Gastrocnemius medialis (tissue), 4 donors: ENCODE results near the gene GAB2. TPM values are rescaled to one million over a fixed set of nuclear protein-coding genes. Genes with fewer than 3 reads are reported as not detected.

Experiments
- ATAC-seq, 2 donors: fragments of 150-250 bp; one replicate each; pipeline ENCODE4 v1.9.1; 2016
- DNase-seq, 2 donors: peaks; one replicate each; pipeline ENCODE4 v3.0.0-alpha.2; 2019
- H3K27ac ChIP-seq, 4 donors: fragments of 200-600 bp; sonication (generic); 1 replicate in 1 of 4; 2 replicates in 3 of 4; pipeline ENCODE4 v1.5.1; 2016 to 2018; ENCODE audit warnings: mild to moderate bottlenecking in 2 of 4, moderate library complexity in 1 of 4
- H3K27me3 ChIP-seq, 3 donors: fragments of 200-600 bp; sonication (generic) in 2 of 3; 1 replicate in 1 of 3; 2 replicates in 2 of 3; pipeline versions ENCODE4 v1.5.1 to v1.6.0; 2016 to 2019; ENCODE audit warnings: mild to moderate bottlenecking in 1 of 3, moderate library complexity in 1 of 3
- H3K36me3 ChIP-seq, 2 donors: fragments of 200-600 bp; sonication (generic) in 1 of 2; one replicate each; pipeline ENCODE4 v1.5.1; 2017 to 2018
- H3K4me1 ChIP-seq, 2 donors: fragments of 200-600 bp; sonication (generic) in 1 of 2; one replicate each; pipeline ENCODE4 v1.5.1; 2016 to 2017; ENCODE audit warnings: mild to moderate bottlenecking in 2 of 2
- H3K4me3 ChIP-seq, 4 donors: fragments of 200-600 bp; sonication (generic) in 3 of 4; 1 replicate in 1 of 4; 2 replicates in 3 of 4; pipeline ENCODE4 v1.5.1; 2016 to 2019; ENCODE audit warnings: mild to moderate bottlenecking in 2 of 4
- H3K9me3 ChIP-seq, 3 donors: fragments of 200-600 bp; sonication (generic) in 2 of 3; 1 replicate in 1 of 3; 2 replicates in 2 of 3; pipeline ENCODE4 v1.5.1; 2016 to 2019
- CTCF ChIP-seq, 5 experiments: fragments of 450-650 bp in 3 of 5; fragments of 200-600 bp in 2 of 5; sonication (generic) in 2 of 5; IDR thresholded peaks in 4 of 5; conservative IDR thresholded peaks in 1 of 5; 1 replicate in 4 of 5; 2 replicates in 1 of 5; pipeline ENCODE4 v1.5.1; 2016 to 2019; ENCODE audit warnings: antibody characterized with exemption in 5 of 5, mild to moderate bottlenecking in 3 of 5, moderate library complexity in 3 of 5
- POLR2A ChIP-seq, 2 donors: fragments of 450-650 bp; IDR thresholded peaks; one replicate each; pipeline ENCODE4 v1.6.1; 2017; ENCODE audit warnings: antibody characterized with exemption in 2 of 2, mild to moderate bottlenecking in 2 of 2, moderate library complexity in 2 of 2
- in situ Hi-C, 4 donors: fragments of 200-750 bp; cut with MboI; loops; one replicate each; pipeline versions ENCODE4 v1.15.0 to v1.8.0; 2017; ENCODE audit warnings: low sequenced_read_pairs in 4 of 4
- intact Hi-C: fragments of 100-400 bp; cut with DNase I; formaldehyde crosslinking; loops from one replicate; pipeline ENCODE4 v1.15.1; 2023; ENCODE audit warnings: low total_unique reads
- total RNA-seq, 4 donors: library from RNA; depleted of rRNA; stranded (reverse); fragments of >200 nt; gene quantifications; one replicate each; pipeline versions ENCODE4 v1.1.0 to v1.2.3, GENCODE V29; 2016

Gene GAB2
- total RNA-seq, 4 donors from 2014 or later: 4.9 to 68.0 (median 25.8) TPM

GRCh38 chr11:78345450-78345849 is 72.2 kb downstream of the GAB2 start:
- no peak for ATAC-seq
- intact Hi-C loops (no loop called here), in situ Hi-C loops (no loop called here)
- Histone ChIP-seq H3K4me1 (peaks cover 17 to 26% of the 10 kb centered on the region in 2 donors), H3K36me3 (no peaks in the 10 kb centered on the region), H3K4me3 (no peak overlapping the region), H3K27me3 (no peaks in the 10 kb centered on the region), H3K9me3 (no peaks in the 10 kb centered on the region), H3K27ac (no peak overlapping the region)
- DNase-seq: no peak
- TF ChIP-seq POLR2A (IDR thresholded peaks at IDR 0.05): no peak
- no peak for TF ChIP-seq CTCF (IDR thresholded peaks at IDR 0.05 in 4 of 5, conservative IDR thresholded peaks at IDR 0.05 in 1 of 5)

GRCh38 chr11:78344676-78345075 is 72.9 kb downstream of the GAB2 start:
- H3K9me3 ChIP-seq: no peaks in the 10 kb centered on the region
- TF ChIP-seq POLR2A (IDR thresholded peaks at IDR 0.05) (no peak), CTCF (IDR thresholded peaks at IDR 0.05 in 4 of 5, conservative IDR thresholded peaks at IDR 0.05 in 1 of 5) (no peak)
- intact Hi-C loops: no loop called here
- DNase-seq (no peak), ATAC-seq (no peak)
- no peaks in the 10 kb centered on the region for H3K36me3 ChIP-seq
- no peak overlapping the region for H3K27ac ChIP-seq
- H3K4me1 ChIP-seq: peaks cover 13 to 18% of the 10 kb centered on the region in 2 donors
- in situ Hi-C loops: no loop called here
- H3K27me3 ChIP-seq: no peaks in the 10 kb centered on the region
- no peak overlapping the region for H3K4me3 ChIP-seq

GRCh38 chr11:78344094-78344493 is 73.5 kb downstream of the GAB2 start:
- no peak for TF ChIP-seq POLR2A (IDR thresholded peaks at IDR 0.05)
- no peak for TF ChIP-seq CTCF (IDR thresholded peaks at IDR 0.05 in 4 of 5, conservative IDR thresholded peaks at IDR 0.05 in 1 of 5)
- in situ Hi-C loops (no loop called here), intact Hi-C loops (no loop called here)
- ATAC-seq: no peak
- peaks cover 7 to 13% of the 10 kb centered on the region in 2 donors for H3K4me1 ChIP-seq
- H3K9me3 ChIP-seq: no peaks in the 10 kb centered on the region
- H3K36me3 ChIP-seq: no peaks in the 10 kb centered on the region
- no peak overlapping the region for H3K27ac ChIP-seq
- no peaks in the 10 kb centered on the region for H3K27me3 ChIP-seq
- H3K4me3 ChIP-seq: no peak overlapping the region
- no peak for DNase-seq

GRCh38 chr11:78343303-78343702 is 74.3 kb downstream of the GAB2 start:
- peaks cover 0 to 5% of the 10 kb centered on the region in 2 donors for H3K4me1 ChIP-seq
- no peaks in the 10 kb centered on the region for H3K36me3 ChIP-seq
- DNase-seq: no peak
- no peak overlapping the region for H3K4me3 ChIP-seq
- in situ Hi-C loops (no loop called here), intact Hi-C loops (no loop called here)
- H3K9me3 ChIP-seq: no peaks in the 10 kb centered on the region
- ATAC-seq: no peak
- TF ChIP-seq CTCF (IDR thresholded peaks at IDR 0.05 in 4 of 5, conservative IDR thresholded peaks at IDR 0.05 in 1 of 5) (no peak), POLR2A (IDR thresholded peaks at IDR 0.05) (no peak)
- no peaks in the 10 kb centered on the region for H3K27me3 ChIP-seq
- no peak overlapping the region for H3K27ac ChIP-seq

GRCh38 chr11:78341841-78342240 is 75.8 kb downstream of the GAB2 start:
- intact Hi-C loops: no loop called here
- Histone ChIP-seq H3K36me3 (no peaks in the 10 kb centered on the region), H3K27ac (no peak overlapping the region), H3K4me1 (peaks cover 0 to 3% of the 10 kb centered on the region in 2 donors), H3K4me3 (no peak overlapping the region), H3K27me3 (no peaks in the 10 kb centered on the region), H3K9me3 (no peaks in the 10 kb centered on the region)
- DNase-seq (no peak), ATAC-seq (no peak)
- no peak for TF ChIP-seq POLR2A (IDR thresholded peaks at IDR 0.05)
- TF ChIP-seq CTCF (IDR thresholded peaks at IDR 0.05 in 4 of 5, conservative IDR thresholded peaks at IDR 0.05 in 1 of 5): no peak
- in situ Hi-C loops: no loop called here
